ENCODE measurements around the gene KCNQ1. TPM values are rescaled to one million over a fixed set of nuclear protein-coding genes. Genes with fewer than 3 reads are reported as not detected.

The KCNQ1 gene
- total and polyA plus RNA-seq, 2 of the 13 experiments (the other 11 are each of a cell fraction or from before 2014, with no cell fraction given) = 0.02 to 0.08 TPM

DNA sequence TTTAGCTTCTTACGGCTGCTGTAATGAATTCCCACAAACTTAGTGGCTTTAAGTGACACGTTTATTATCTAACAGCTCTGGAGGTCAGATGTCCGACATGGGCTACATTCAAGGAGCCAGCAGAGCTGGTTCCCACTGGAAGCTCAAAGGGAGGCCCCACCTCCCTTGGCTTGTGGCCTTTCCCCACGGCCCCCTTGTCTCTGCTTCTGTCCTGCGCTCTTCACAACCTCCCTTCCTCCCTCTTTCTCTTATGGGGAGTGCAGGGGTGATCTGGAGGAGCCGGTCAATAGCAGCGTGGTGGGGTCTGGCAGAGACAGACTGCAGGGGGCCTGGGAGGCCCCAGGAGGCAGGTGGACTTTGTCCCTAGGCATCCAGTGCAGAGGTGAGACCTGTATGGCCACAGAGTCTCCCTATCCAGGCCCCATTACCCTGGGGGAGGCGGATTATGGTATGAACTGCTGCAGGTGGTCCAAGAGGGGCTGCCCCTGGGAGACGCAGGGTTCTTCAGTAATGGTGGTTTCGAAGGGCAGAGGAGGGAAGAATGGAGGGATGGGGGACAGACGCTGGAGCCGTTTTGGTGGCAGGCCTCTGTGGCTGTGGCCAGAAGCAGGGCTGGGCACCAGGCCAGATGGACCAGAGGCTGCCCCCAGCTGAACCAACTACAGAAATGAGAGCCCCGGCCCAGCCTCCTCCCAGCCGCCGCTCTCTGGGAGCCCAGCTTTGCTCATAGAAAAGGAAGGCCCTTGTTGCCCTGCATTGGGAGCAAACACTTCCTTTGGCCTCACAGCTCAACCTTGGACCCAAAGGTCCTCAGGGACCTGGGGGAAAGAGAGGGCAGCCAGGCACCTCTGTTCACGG, 285.7 kb downstream of the KCNQ1 start (continued):
- TF ChIP-seq NRL (CRISPR knock-in tag; IDR thresholded peaks at IDR 0.05; ENCODE audit: borderline replicate concordance) = 0 out of 2 replicates have a peak, but pooled peaks have one; percentile 23
- 0 out of 2 replicates have a peak, but pooled peaks have one; percentile 16 for TF ChIP-seq ZNF674 (CRISPR knock-in tag; IDR thresholded peaks at IDR 0.05; ENCODE audit: low read depth)
- TF ChIP-seq RARG (CRISPR knock-in tag; IDR thresholded peaks at IDR 0.05; ENCODE audit: low read depth) = no peak
- TF ChIP-seq ZNF644 (CRISPR knock-in tag; IDR thresholded peaks at IDR 0.05; ENCODE audit: low read depth) = peak; percentile 34
- TF ChIP-seq HDAC2 (CRISPR knock-in tag; IDR thresholded peaks at IDR 0.05) = 0 out of 2 replicates have a peak, but pooled peaks have one; percentile 55
- peak; percentile 60 for TF ChIP-seq MAZ (IDR thresholded peaks at IDR 0.05; ENCODE audit: borderline replicate concordance, low read depth, low read length)
- no peak; the same call in 1 of the 2 replicates for TF ChIP-seq MAZ (CRISPR knock-in tag; IDR thresholded peaks at IDR 0.05; ENCODE audit: low read depth)
- TF ChIP-seq ZNF547 (CRISPR knock-in tag; IDR thresholded peaks at IDR 0.05) = peak; percentile 95
- TF ChIP-seq, protein P1, sequence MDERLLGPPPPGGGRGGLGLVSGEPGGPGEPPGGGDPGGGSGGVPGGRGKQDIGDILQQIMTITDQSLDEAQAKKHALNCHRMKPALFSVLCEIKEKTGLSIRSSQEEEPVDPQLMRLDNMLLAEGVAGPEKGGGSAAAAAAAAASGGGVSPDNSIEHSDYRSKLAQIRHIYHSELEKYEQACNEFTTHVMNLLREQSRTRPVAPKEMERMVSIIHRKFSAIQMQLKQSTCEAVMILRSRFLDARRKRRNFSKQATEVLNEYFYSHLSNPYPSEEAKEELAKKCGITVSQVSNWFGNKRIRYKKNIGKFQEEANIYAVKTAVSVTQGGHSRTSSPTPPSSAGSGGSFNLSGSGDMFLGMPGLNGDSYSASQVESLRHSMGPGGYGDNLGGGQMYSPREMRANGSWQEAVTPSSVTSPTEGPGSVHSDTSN (CRISPR knock-in tag; IDR thresholded peaks at IDR 0.05) = no peak
- TF ChIP-seq ATRX (CRISPR knock-in tag; IDR thresholded peaks at IDR 0.05; ENCODE audit: borderline replicate concordance) = no peak
- no peak for TF ChIP-seq ARNT (IDR thresholded peaks at IDR 0.05)
- peak; percentile 31; the same call in 1 of the 2 replicates for TF ChIP-seq CAMTA2 (CRISPR knock-in tag; IDR thresholded peaks at IDR 0.05; ENCODE audit: borderline replicate concordance)
- TF ChIP-seq MED1 (CRISPR knock-in tag; IDR thresholded peaks at IDR 0.05) = peak; percentile 56
- TF ChIP-seq, protein P2, sequence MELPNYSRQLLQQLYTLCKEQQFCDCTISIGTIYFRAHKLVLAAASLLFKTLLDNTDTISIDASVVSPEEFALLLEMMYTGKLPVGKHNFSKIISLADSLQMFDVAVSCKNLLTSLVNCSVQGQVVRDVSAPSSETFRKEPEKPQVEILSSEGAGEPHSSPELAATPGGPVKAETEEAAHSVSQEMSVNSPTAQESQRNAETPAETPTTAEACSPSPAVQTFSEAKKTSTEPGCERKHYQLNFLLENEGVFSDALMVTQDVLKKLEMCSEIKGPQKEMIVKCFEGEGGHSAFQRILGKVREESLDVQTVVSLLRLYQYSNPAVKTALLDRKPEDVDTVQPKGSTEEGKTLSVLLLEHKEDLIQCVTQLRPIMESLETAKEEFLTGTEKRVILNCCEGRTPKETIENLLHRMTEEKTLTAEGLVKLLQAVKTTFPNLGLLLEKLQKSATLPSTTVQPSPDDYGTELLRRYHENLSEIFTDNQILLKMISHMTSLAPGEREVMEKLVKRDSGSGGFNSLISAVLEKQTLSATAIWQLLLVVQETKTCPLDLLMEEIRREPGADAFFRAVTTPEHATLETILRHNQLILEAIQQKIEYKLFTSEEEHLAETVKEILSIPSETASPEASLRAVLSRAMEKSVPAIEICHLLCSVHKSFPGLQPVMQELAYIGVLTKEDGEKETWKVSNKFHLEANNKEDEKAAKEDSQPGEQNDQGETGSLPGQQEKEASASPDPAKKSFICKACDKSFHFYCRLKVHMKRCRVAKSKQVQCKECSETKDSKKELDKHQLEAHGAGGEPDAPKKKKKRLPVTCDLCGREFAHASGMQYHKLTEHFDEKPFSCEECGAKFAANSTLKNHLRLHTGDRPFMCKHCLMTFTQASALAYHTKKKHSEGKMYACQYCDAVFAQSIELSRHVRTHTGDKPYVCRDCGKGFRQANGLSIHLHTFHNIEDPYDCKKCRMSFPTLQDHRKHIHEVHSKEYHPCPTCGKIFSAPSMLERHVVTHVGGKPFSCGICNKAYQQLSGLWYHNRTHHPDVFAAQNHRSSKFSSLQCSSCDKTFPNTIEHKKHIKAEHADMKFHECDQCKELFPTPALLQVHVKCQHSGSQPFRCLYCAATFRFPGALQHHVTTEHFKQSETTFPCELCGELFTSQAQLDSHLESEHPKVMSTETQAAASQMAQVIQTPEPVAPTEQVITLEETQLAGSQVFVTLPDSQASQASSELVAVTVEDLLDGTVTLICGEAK (IDR thresholded peaks at IDR 0.05) = no peak
- TF ChIP-seq, protein P2 (CRISPR knock-in tag; IDR thresholded peaks at IDR 0.05) = peak; percentile 19; the same call in 1 of the 2 replicates
- TF ChIP-seq ZNF724P (CRISPR knock-in tag; IDR thresholded peaks at IDR 0.05; ENCODE audit: borderline replicate concordance) = peak; percentile 14; the same call in 1 of the 2 replicates
- TF ChIP-seq SOX13 (IDR thresholded peaks at IDR 0.05) = 0 out of 2 replicates have a peak, but pooled peaks have one; percentile 37
- peak in 1 of 2 experiments; percentile 73; a peak in 2 of 4 replicates for TF ChIP-seq SOX13 (CRISPR knock-in tag; conservative IDR thresholded peaks at IDR 0.05 in 1 of 2, IDR thresholded peaks at IDR 0.05 in 1 of 2)
- 0 out of 2 replicates have a peak, but pooled peaks have one; percentile 21 for TF ChIP-seq SALL2 (CRISPR knock-in tag; IDR thresholded peaks at IDR 0.05)

All from HepG2 (cell line).